ENCODE data around the gene TSBP1.

TSBP1 gene

DNA sequence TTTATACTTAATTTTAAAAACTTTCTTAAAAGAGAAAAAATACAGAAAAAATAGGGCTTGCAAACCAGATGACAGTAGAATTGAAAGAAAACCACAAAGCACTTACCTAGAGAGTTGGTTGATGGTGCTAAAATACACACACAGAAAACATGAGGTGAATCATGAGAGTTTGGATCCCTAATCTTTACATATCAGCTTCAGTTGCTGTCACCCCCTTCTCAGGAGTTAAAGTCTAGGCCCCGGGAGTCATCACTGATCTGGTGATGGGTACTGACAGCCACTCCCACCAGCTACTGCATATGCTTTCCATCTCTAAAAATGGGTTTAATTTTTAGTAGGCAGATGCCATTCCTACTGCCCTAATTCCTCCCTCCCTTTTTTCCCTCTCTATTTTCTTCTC lies 16.7 kb downstream of the TSBP1 start:
- TF ChIP-seq, protein P1, sequence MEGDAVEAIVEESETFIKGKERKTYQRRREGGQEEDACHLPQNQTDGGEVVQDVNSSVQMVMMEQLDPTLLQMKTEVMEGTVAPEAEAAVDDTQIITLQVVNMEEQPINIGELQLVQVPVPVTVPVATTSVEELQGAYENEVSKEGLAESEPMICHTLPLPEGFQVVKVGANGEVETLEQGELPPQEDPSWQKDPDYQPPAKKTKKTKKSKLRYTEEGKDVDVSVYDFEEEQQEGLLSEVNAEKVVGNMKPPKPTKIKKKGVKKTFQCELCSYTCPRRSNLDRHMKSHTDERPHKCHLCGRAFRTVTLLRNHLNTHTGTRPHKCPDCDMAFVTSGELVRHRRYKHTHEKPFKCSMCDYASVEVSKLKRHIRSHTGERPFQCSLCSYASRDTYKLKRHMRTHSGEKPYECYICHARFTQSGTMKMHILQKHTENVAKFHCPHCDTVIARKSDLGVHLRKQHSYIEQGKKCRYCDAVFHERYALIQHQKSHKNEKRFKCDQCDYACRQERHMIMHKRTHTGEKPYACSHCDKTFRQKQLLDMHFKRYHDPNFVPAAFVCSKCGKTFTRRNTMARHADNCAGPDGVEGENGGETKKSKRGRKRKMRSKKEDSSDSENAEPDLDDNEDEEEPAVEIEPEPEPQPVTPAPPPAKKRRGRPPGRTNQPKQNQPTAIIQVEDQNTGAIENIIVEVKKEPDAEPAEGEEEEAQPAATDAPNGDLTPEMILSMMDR (conservative IDR thresholded peaks at IDR 0.05; ENCODE audit: control insufficient read depth, insufficient read depth, low read depth, low read length): no peak
- H3K4me3 ChIP-seq (ENCODE audit: control insufficient read depth, low read depth, low read length): no peak overlapping the region
- DNase-seq (ENCODE audit: low read depth): no peak

DNA sequence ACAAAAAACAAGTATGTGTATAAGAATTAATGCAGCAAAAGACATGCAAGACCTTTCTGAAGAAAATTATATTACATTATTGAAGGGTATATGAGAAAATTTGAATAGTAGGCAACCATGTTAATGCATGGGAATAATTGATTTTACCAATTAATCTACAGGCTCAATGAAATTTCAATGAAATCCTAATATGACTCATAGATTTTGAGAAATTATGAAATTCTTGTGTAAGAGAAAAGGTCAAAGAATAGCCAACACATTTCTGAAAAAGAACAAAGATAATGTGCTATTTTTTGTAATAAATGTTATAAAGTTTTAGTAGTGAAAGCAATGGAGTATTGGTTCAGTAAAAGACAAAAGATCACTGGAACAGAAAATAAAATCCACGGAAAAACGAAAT lies 18.4 kb downstream of the TSBP1 start:
- TF ChIP-seq, protein P1 (conservative IDR thresholded peaks at IDR 0.05; ENCODE audit: control insufficient read depth, insufficient read depth, low read depth, low read length): no peak
- DNase-seq (ENCODE audit: low read depth): no peak
- H3K4me3 ChIP-seq (ENCODE audit: control insufficient read depth, low read depth, low read length): no peak overlapping the region

- no peak overlapping the region for H3K4me3 ChIP-seq (ENCODE audit: control insufficient read depth, low read depth, low read length)
- DNase-seq (ENCODE audit: low read depth): no peak
- TF ChIP-seq, protein P1 (conservative IDR thresholded peaks at IDR 0.05; ENCODE audit: control insufficient read depth, insufficient read depth, low read depth, low read length): no peak
Observed at GRCh38 chr6:32340242-32340641, 31.5 kb downstream of the TSBP1 start.

DNA sequence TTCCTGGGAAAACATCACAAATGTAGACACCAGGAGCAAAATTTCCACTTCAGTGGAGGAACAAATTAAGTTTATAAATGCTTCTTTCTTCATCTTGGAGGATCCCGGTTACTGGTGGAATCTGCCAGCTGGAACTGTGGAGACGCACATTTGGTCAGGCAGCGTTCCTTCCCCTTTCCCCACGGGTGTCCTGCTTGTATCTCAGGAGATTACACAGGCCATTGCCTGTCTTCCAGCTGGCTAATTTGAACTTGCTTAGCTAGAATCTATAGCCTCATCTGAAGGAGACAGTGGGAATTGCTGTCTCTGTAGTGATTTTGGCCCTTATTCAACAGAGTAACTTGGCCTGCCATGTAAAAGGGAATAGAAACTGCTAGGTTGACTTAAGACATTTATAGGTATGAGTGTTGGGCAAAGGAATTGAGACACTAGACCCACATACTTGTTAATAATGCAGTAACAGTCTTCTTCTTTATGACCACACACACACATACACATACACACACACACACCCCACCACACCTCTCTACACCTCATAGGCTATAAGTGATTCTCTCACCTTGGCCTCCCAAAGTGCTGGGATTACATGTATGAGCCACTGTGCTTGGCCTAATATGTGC lies 34.4 kb downstream of the TSBP1 start:
- TF ChIP-seq, protein P1 (conservative IDR thresholded peaks at IDR 0.05; ENCODE audit: control insufficient read depth, insufficient read depth, low read depth, low read length): no peak
- no peak for DNase-seq (ENCODE audit: low read depth)
- no peak overlapping the region for H3K4me3 ChIP-seq (ENCODE audit: control insufficient read depth, low read depth, low read length)

GRCh38 chr6:32332433-32332832 lies 39.3 kb downstream of the TSBP1 start:
- no peak for DNase-seq (ENCODE audit: low read depth)
- TF ChIP-seq, protein P1 (conservative IDR thresholded peaks at IDR 0.05; ENCODE audit: control insufficient read depth, insufficient read depth, low read depth, low read length): no peak
- no peak overlapping the region for H3K4me3 ChIP-seq (ENCODE audit: control insufficient read depth, low read depth, low read length)

GRCh38 chr6:32329141-32329540 lies 42.6 kb downstream of the TSBP1 start:
- peak; percentile 22 for DNase-seq (ENCODE audit: low read depth)
- TF ChIP-seq, protein P1 (conservative IDR thresholded peaks at IDR 0.05; ENCODE audit: control insufficient read depth, insufficient read depth, low read depth, low read length): no peak

GRCh38 chr6:32327103-32327502 lies 44.6 kb downstream of the TSBP1 start:
- H3K4me3 ChIP-seq (ENCODE audit: control insufficient read depth, low read depth, low read length): no peak overlapping the region
- TF ChIP-seq, protein P1 (conservative IDR thresholded peaks at IDR 0.05; ENCODE audit: control insufficient read depth, insufficient read depth, low read depth, low read length): no peak
- no peak for DNase-seq (ENCODE audit: low read depth)

More at GRCh38 chr6:32329141-32329540, 42.6 kb downstream of the TSBP1 start:
- H3K4me3 ChIP-seq (ENCODE audit: control insufficient read depth, low read depth, low read length): no peak overlapping the region
